ENCODE measurements around the gene THEM4.
A peak's percentile ranks its signal among the peaks of the same experiment; 100 is the strongest.
"Not testable (repeated sequence)": the region's sequence is repeated elsewhere in the genome, so short reads cannot be mapped to it uniquely, and the experiment has no call there.

THEM4 gene

DNA sequence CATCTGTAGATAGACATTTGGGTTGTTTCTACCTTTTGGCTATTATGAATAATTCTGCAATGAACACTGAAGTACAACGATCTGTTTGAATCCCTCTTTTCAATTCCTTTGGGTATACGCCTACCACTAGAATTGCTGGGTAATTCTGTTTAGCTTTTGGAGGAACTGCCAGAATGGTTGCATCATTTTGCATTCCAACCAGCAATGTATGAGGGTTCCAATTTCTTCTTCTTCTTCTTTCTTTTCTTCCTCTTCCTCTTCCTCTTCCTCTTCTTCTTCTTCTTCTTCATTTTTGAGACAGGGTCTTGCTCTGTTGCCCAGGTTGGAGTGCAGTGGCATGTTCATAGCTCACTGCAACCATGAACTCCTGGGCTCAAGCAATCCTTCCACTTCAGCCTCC lies 42.0 kb downstream of the THEM4 start:
- H3K4me1 Mint-ChIP-seq (ENCODE audit: low read depth): no peaks in the 10 kb centered on the region
- H3K27me3 Mint-ChIP-seq (ENCODE audit: low read depth): peaks cover 6% of the 10 kb centered on the region
- H3K4me3 Mint-ChIP-seq: no peak overlapping the region
- H3K9me3 Mint-ChIP-seq: no peaks in the 10 kb centered on the region
- no peak overlapping the region for H3K27ac Mint-ChIP-seq
- H3K36me3 Mint-ChIP-seq (ENCODE audit: low read depth): no peaks in the 10 kb centered on the region

DNA sequence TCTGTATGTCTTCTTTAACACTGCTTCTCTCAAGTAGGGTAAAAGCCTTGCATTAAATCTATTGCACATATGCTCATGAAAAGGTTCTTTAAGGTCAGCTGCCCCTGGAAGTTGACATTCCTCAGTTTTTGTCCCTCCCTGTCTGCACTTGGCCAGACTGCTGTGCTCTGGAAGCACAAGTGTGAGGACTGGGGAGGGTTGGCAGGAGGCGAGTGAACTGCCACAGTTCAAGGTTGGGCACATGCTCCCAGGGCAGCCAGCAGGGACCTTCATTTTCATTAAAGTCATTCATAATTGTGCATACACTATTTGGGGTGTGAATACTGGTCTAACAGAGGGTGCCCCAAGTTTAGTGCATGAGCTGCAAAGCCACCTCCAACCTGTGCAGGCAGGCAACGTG lies 44.9 kb downstream of the THEM4 start:
- Mint-ChIP-seq H3K4me3 (no peak overlapping the region), H3K9me3 (no peaks in the 10 kb centered on the region), H3K36me3 (ENCODE audit: low read depth) (no peaks in the 10 kb centered on the region), H3K4me1 (ENCODE audit: low read depth) (no peaks in the 10 kb centered on the region), H3K27me3 (ENCODE audit: low read depth) (peaks cover 6% of the 10 kb centered on the region), H3K27ac (no peak overlapping the region)

DNA sequence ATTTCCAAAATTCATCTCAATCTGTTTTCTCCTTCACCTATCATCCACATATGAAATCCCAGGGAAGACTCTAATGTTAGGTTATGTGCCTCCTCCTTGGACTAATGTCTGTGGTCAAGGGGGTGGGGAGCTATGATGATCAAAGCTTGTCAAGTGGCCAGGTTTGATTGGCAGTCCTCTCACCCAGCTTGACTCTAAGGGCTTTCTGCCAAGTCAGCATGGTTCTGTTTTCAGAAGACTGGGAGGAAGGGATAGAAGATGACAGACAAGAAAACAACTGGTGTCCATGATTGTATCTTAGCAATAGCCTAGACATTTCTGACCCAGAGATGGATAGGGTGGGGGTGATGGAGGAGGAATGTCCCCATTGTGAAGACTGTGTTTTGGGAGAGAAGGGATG lies 46.7 kb downstream of the THEM4 start:
- H3K27ac Mint-ChIP-seq: no peak overlapping the region
- peaks cover 3% of the 10 kb centered on the region for H3K27me3 Mint-ChIP-seq (ENCODE audit: low read depth)
- no peak overlapping the region for H3K4me3 Mint-ChIP-seq
- H3K9me3 Mint-ChIP-seq: no peaks in the 10 kb centered on the region
- H3K36me3 Mint-ChIP-seq (ENCODE audit: low read depth): no peaks in the 10 kb centered on the region
- no peaks in the 10 kb centered on the region for H3K4me1 Mint-ChIP-seq (ENCODE audit: low read depth)

DNA sequence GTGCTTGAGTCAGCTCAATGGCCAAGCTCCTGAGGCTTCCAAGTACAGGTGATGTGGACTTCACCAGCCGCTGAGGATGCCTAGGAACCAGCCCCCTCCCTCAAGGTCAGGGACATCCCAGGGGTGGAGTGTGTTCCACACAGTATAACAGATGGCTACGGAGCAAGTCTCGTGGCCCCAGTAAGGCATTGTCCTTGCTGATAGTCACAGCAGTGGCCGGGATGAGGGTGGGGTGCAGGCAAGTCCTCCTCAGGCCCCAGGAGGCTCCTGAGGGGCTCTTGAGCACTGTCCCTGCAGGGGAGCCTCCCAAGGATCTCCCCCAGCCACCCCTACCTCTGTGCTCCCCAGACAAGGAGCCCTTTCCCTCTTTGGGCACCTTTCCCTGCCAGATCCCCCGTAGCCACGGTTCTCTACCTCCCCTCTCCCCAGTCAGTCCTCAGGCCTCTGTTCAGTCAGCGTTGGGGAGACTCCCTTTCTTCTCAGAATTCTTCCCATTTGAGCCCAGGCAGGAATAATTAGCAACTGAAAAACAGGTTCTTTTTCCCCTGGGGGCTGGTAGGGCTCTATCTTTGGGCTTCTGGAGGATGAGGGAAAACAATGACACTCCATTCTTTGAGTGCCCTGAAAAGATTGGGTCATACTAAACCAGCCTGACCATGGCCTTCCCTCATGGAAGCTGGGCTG lies 48.7 kb downstream of the THEM4 start:
- Mint-ChIP-seq H3K27ac (no peak overlapping the region), H3K4me3 (no peak overlapping the region), H3K36me3 (ENCODE audit: low read depth) (no peaks in the 10 kb centered on the region), H3K4me1 (ENCODE audit: low read depth) (no peaks in the 10 kb centered on the region), H3K27me3 (ENCODE audit: low read depth) (no peaks in the 10 kb centered on the region), H3K9me3 (no peaks in the 10 kb centered on the region)

DNA sequence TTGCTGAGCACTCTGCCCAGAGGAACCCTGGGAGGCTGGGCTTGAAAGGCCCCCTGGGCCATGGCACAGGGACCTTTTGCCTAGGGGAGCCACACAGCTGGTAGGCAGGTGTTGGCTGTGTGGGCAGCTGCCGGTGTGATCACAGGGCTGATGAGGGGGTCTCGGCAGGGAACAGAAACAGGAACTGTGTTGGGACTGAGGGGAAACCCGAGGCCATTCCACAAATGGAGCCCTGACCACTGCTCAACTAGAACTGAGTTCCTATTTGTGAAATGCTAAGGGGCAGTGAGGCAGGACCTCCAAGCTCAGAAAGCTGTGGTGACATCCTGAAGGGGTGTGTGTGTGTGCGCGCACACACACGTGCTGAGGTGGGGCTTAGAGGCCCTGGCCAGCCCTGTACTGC lies 49.4 kb downstream of the THEM4 start:
- H3K27ac Mint-ChIP-seq: no peak overlapping the region
- H3K4me3 Mint-ChIP-seq: no peak overlapping the region
- no peaks in the 10 kb centered on the region for H3K4me1 Mint-ChIP-seq (ENCODE audit: low read depth)
- H3K36me3 Mint-ChIP-seq (ENCODE audit: low read depth): no peaks in the 10 kb centered on the region
- H3K9me3 Mint-ChIP-seq: no peaks in the 10 kb centered on the region
- no peaks in the 10 kb centered on the region for H3K27me3 Mint-ChIP-seq (ENCODE audit: low read depth)

DNA sequence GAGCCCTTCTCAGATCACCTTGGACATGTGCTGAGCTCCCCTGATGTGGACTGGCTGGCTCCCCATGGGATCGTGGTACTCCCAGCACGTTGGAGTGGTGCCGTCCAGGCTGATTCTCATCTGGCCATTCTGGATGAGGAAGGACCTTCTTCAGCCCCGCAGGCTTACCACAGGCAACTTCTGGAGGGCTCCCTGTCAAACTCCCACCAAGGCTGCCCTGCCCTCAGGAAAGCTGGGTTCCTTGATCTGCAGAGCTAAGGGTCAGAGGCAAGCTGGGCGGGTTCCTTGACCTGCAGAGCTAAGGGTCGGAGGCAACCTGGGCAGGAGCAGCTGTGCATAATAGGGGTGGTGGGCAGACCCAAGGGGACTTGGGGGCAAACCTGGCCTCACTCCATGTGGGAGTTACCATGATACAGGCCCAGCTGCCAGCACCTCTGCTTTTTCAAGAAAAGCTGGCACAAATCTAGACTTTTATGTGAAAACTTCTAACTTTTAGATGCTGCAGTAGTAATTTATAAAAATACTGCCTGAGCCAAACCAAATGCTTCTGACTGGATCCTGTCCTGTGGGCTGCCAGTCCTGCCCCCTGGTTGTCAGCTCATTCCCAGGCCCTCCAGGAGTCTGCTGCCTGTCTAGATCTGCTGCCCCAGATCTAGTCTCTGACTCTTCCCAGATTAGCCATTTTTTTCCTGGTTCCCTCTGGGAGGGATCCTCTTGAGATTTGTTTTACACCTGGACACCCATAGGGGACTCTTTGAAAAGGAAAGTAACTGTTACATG lies 50.2 kb downstream of the THEM4 start:
- Mint-ChIP-seq H3K27ac (no peak overlapping the region), H3K4me3 (no peak overlapping the region), H3K36me3 (ENCODE audit: low read depth) (no peaks in the 10 kb centered on the region), H3K4me1 (ENCODE audit: low read depth) (no peaks in the 10 kb centered on the region), H3K27me3 (ENCODE audit: low read depth) (no peaks in the 10 kb centered on the region), H3K9me3 (no peaks in the 10 kb centered on the region)

DNA sequence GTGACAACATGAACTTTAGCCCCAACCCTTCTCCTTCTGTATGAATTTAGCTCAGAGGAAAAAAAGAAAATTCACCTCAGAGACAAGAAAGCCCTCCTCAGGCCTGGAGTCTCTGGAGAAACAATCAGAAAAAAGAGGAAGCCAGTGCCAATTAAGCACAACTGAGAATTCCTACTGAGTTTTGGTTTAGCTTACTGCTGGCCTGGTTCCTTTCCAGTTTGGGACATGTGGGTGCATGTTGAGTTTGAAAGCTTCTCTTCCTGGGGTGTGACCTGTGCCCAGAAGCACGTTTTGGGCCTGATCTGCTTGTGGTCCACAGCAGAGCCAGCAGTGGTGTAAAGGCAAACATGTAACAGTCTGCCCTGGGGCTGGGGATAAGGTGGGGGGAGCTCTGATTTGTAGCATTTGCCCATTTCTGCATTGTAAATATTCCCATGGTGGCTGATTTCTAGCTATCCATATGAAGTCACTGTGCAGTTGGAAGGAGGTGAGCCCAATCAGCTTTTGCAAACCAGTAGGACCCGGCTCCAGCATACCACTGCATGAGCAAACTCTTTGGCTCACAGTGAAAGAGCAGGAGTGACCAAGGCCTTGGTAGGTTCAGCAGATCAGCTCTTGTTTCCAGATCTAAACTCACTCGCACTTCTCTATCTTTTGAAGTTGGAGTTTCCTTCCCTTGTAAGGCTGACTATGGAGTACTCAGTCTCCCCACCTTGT lies 51.1 kb downstream of the THEM4 start:
- Mint-ChIP-seq H3K36me3 (ENCODE audit: low read depth) (no peaks in the 10 kb centered on the region), H3K27me3 (ENCODE audit: low read depth) (no peaks in the 10 kb centered on the region), H3K27ac (no peak overlapping the region), H3K4me3 (no peak overlapping the region), H3K4me1 (ENCODE audit: low read depth) (no peaks in the 10 kb centered on the region), H3K9me3 (no peaks in the 10 kb centered on the region)

DNA sequence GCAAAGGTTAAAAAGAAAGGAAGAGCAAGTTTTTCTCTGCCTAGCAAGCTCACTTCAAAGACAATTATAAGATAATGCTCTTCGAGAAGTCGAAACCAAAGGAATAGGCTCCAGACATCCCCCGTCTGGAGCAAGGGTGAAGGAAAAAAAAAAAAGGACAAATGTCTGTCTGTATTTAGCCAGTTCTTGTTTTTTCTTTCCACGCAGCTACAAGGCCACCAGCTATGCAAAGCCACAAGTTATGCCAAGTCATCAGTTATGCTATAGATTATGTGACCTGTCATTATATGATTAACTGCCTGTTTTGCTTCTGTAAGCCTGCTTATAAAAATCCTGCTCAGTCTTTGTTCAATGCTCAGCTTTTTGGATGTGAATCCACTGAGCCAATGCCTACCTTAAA lies 53.4 kb downstream of the THEM4 start:
- Mint-ChIP-seq H3K27me3 (ENCODE audit: low read depth) (no peaks in the 10 kb centered on the region), H3K9me3 (no peaks in the 10 kb centered on the region), H3K27ac (peak overlapping the region; percentile 53), H3K4me1 (ENCODE audit: low read depth) (peaks cover 1% of the 10 kb centered on the region), H3K36me3 (ENCODE audit: low read depth) (no peaks in the 10 kb centered on the region), H3K4me3 (no peak overlapping the region)

DNA sequence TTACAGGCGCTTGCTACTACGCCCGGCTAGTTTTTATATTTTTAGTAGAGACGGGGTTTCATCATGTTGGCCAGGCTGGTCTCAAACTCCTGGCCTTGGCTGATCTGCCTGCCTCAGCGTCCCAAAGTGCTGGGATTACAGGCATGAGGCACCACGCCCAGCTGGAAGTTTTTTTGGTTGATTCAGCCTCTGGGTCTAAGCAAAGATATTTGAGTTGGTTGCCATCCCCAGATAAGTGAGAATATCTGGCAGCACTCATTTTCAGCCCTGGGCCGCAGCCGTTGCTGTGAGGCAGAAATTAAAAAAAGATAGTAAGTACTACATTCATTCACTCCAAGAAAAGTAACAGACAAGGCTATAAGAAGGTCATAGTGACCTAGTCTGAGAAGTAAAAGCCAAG lies 53.8 kb downstream of the THEM4 start:
- not testable (repeated sequence) for H3K9me3 Mint-ChIP-seq; H3K4me1 Mint-ChIP-seq (ENCODE audit: low read depth); H3K27ac Mint-ChIP-seq; H3K27me3 Mint-ChIP-seq (ENCODE audit: low read depth); H3K4me3 Mint-ChIP-seq; H3K36me3 Mint-ChIP-seq (ENCODE audit: low read depth)

DNA sequence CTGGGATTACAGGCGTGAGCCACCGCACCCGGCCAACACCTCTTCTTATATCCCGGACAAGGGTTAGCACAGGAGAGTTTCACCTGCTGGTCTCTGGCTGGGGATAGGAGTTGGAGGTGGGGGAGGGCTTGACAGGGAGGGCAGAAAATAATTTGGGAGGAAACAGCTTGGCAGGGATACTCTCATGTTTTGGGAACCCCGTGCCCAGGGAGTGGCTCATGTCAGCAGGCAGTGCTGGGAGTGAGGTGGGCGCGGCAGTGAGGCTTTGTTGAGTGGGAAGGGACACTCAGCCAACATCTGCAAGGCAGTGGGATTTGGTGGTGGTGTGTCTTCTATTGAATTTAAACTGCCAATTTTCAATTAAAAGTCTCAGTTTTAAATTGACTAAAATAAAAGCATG lies 54.7 kb downstream of the THEM4 start:
- Mint-ChIP-seq H3K4me3 (no peak overlapping the region), H3K4me1 (ENCODE audit: low read depth) (peaks cover 1% of the 10 kb centered on the region)

DNA sequence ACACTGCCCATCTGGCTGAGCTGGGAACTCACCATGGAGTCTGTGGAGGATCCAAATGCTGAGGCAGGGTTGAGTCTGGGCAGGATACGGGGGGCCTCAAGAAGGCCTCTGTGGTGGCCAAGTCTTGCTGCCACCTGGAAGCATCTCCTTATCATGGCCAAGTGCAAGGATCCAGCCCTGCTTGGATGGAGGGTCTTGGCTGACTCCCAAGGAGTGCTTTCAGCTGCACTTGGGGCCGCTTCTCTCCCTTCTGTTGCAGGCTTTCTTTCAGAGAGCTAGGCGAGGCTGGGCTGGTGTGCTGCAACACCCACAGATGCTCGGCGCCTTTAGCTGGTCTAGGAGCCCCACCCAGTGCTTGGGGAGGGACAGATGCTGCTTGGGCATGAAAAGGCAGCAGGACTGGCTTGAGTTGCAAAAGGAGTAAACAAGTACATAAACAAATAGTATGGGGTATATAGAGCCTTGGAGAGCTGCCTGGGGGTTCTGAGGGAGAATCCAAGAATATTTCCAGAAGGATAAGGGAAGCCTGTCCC lies 55.8 kb downstream of the THEM4 start, which contains the start of gene THEM5:
TSS of gene THEM5 (minus strand) at position 302 of the 533 bp plus-strand sequence. CDS start at position 155, 147 bp downstream.
- Mint-ChIP-seq H3K27ac (no peak within 1 kb of the TSS), H3K36me3 (ENCODE audit: low read depth) (no peaks in the 10 kb centered on the region), H3K4me3 (no peak within 1 kb of the TSS), H3K27me3 (ENCODE audit: low read depth) (no peaks in the 10 kb centered on the region), H3K9me3 (no peaks in the 10 kb centered on the region), H3K4me1 (ENCODE audit: low read depth) (peaks cover 1% of the 10 kb centered on the region)

More for the DNA sequence above, 54.7 kb downstream of the THEM4 start:
- H3K27me3 Mint-ChIP-seq (ENCODE audit: low read depth): no peaks in the 10 kb centered on the region
- H3K36me3 Mint-ChIP-seq (ENCODE audit: low read depth): no peaks in the 10 kb centered on the region
- no peaks in the 10 kb centered on the region for H3K9me3 Mint-ChIP-seq
- no peak overlapping the region for H3K27ac Mint-ChIP-seq

DNA sequence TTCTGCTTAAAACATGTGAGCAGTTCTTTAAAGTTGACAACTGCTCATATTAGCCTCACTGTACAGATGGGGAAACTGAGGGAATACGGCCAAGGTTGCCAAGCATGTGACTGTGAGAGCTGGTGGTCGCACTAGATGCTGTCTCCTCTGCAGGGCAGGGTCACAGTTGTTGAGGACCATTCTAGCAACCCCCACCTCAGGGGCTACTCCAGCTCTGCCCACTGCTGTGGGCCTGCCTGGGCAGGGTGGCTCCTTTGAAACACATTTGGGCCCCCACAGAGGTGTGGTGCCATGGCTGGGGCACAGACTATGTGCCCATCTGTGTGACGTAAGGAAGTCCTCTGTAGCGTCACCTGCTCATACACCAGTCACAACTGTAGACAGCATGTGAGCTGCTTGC lies 56.6 kb downstream of the THEM4 start:
- H3K4me3 Mint-ChIP-seq: no peak overlapping the region

DNA sequence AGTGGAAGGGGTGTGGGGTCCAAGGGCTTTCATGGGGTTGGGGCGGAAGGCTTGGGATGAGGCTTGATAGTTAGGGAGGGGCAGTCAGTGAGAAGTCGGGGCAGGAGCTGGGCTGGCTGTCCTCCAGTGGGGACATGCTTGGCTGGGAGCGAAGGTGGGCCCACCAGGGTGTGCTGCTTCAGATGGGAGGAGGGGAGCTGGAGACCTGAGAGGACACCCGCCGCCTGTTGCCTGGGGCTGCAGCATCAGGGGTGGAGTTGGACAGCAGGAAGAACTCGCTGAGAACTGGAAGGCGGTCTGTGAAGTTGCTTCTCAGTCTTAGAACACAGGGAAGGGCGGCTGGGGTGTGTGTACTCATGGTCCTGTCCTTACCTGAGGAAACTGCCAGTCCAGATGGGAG lies 57.4 kb downstream of the THEM4 start:
- no peaks in the 10 kb centered on the region for H3K27me3 Mint-ChIP-seq (ENCODE audit: low read depth)
- no peak overlapping the region for H3K4me3 Mint-ChIP-seq
- H3K4me1 Mint-ChIP-seq (ENCODE audit: low read depth): peaks cover 1% of the 10 kb centered on the region
- no peak overlapping the region for H3K27ac Mint-ChIP-seq
- no peaks in the 10 kb centered on the region for H3K36me3 Mint-ChIP-seq (ENCODE audit: low read depth)
- no peaks in the 10 kb centered on the region for H3K9me3 Mint-ChIP-seq

More for the DNA sequence above, 56.6 kb downstream of the THEM4 start:
- Mint-ChIP-seq H3K27me3 (ENCODE audit: low read depth) (no peaks in the 10 kb centered on the region), H3K4me1 (ENCODE audit: low read depth) (peaks cover 1% of the 10 kb centered on the region), H3K9me3 (no peaks in the 10 kb centered on the region), H3K36me3 (ENCODE audit: low read depth) (no peaks in the 10 kb centered on the region), H3K27ac (no peak overlapping the region)

DNA sequence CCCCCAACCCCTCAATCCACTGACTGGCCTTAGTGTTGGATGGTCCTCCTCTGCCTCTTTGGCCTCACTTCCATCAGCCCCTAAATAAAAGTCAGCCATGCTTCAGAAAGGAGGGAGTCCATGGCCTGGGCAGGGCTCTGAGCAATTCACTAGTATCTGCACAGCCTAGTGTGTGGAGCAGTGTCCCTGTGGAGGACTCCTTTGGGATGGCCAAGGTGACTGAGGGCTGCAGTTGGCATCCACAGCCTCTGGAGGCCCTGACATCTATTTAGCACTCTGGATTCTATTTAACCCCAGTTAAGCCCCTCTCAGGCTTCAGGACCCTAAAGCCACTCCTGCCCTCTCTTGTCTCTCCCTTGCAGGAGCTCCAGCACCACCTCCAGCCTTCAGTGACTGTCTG lies 59.4 kb downstream of the THEM4 start:
- H3K36me3 Mint-ChIP-seq (ENCODE audit: low read depth): no peaks in the 10 kb centered on the region
- H3K9me3 Mint-ChIP-seq: no peaks in the 10 kb centered on the region
- H3K27me3 Mint-ChIP-seq (ENCODE audit: low read depth): no peaks in the 10 kb centered on the region
- no peak overlapping the region for H3K27ac Mint-ChIP-seq
- H3K4me3 Mint-ChIP-seq: no peak overlapping the region
- peaks cover 1% of the 10 kb centered on the region for H3K4me1 Mint-ChIP-seq (ENCODE audit: low read depth)

Data from T-helper 1 cell treated with Interleukin-12 subunit alpha and Interleukin-12 subunit beta and Interleukin-4 antibody, amounts not matched to agents 30 μg/mL and 1 μg/mL, for 36 hours (primary cell).